ENCODE data around the gene CRACR2B.

CRACR2B gene

GRCh38 chr11:824292-824880 is 3.3 kb upstream of the CRACR2B start:
- no peaks in the 10 kb centered on the region for H3K9me3 ChIP-seq (ENCODE audit: control extremely low read depth in 1 of 5, control insufficient read depth in 4 of 5, insufficient read depth in 2 of 5, low read depth in 1 of 5, low read length in 4 of 5)
- H3K4me1 ChIP-seq (ENCODE audit: control extremely low read depth in 1 of 4, control insufficient read depth in 4 of 4, insufficient read depth in 4 of 4, low read length in 3 of 4), result peaks cover 0 to 67% (median 61%) of the 10 kb centered on the region in 4 experiments
- CTCF ChIA-PET, result no interaction called here
- WGBS (ENCODE audit: insufficient coverage), result 97% methylated on average over 54 of the region's 59 CpGs
- H3K27ac ChIP-seq (ENCODE audit: insufficient read depth in 1 of 2, low read depth in 1 of 2, low read length in 2 of 2, poor library complexity in 1 of 2, severe bottlenecking in 2 of 2), result no peak overlapping the region
- peaks cover 0 to 25% (median 12%) of the 10 kb centered on the region in 5 experiments for H3K27me3 ChIP-seq (replicated peaks in 2 of 5; ENCODE audit: control insufficient read depth in 4 of 5, insufficient read depth in 5 of 5, low read length in 4 of 5)
- no peak overlapping the region for H3K4me3 ChIP-seq (ENCODE audit: control insufficient read depth in 1 of 7, extremely low read depth in 1 of 7, insufficient read depth in 4 of 7, low read depth in 2 of 7, low read length in 6 of 7)
- peaks cover 0 to 32% (median 16%) of the 10 kb centered on the region in 4 experiments for H3K36me3 ChIP-seq (ENCODE audit: control insufficient read depth in 4 of 4, insufficient read depth in 4 of 4, low read length in 3 of 4)
- no peak for DNase-seq
- POLR2A ChIA-PET, result no interaction called here

- 100% methylated on average over 4 of the region's 11 CpGs for WGBS (ENCODE audit: insufficient coverage)
- no peak overlapping the region for H3K27ac ChIP-seq (ENCODE audit: insufficient read depth in 1 of 2, low read depth in 1 of 2, low read length in 2 of 2, poor library complexity in 1 of 2, severe bottlenecking in 2 of 2)
- no peaks in the 10 kb centered on the region for H3K9me3 ChIP-seq (ENCODE audit: control extremely low read depth in 1 of 5, control insufficient read depth in 4 of 5, insufficient read depth in 2 of 5, low read depth in 1 of 5, low read length in 4 of 5)
- H3K27me3 ChIP-seq (replicated peaks in 2 of 5; ENCODE audit: control insufficient read depth in 4 of 5, insufficient read depth in 5 of 5, low read length in 4 of 5), result peaks cover 0 to 30% (median 12%) of the 10 kb centered on the region in 5 experiments
- ChIA-PET POLR2A (no interaction called here), CTCF (interaction anchor here (1.8 kb wide), 1 partner anchor 10 kb away, joined by 4 read pairs; no protein-coding TSS in a partner anchor)
- H3K36me3 ChIP-seq (ENCODE audit: control insufficient read depth in 4 of 4, insufficient read depth in 4 of 4, low read length in 3 of 4), result peaks cover 0 to 32% (median 16%) of the 10 kb centered on the region in 4 experiments
- peaks cover 0 to 72% (median 67%) of the 10 kb centered on the region in 4 experiments for H3K4me1 ChIP-seq (ENCODE audit: control extremely low read depth in 1 of 4, control insufficient read depth in 4 of 4, insufficient read depth in 4 of 4, low read length in 3 of 4)
- no peak overlapping the region for H3K4me3 ChIP-seq (ENCODE audit: control insufficient read depth in 1 of 7, extremely low read depth in 1 of 7, insufficient read depth in 4 of 7, low read depth in 2 of 7, low read length in 6 of 7)
- no peak for DNase-seq
These were observed 2.8 kb upstream of the CRACR2B start for GRCh38 chr11:824942-825341.

- WGBS (ENCODE audit: insufficient coverage), result 90% methylated on average over 7 of the region's 12 CpGs
These were observed 2.1 kb upstream of the CRACR2B start for GRCh38 chr11:825366-826226.

GRCh38 chr11:826227-826621 is 1.5 kb upstream of the CRACR2B start:
- no peak for DNase-seq
- Histone ChIP-seq H3K4me3 (ENCODE audit: control insufficient read depth in 1 of 7, extremely low read depth in 1 of 7, insufficient read depth in 4 of 7, low read depth in 2 of 7, low read length in 6 of 7) (no peak overlapping the region), H3K4me1 (ENCODE audit: control extremely low read depth in 1 of 4, control insufficient read depth in 4 of 4, insufficient read depth in 4 of 4, low read length in 3 of 4) (peaks cover 0 to 74% (median 66%) of the 10 kb centered on the region in 4 experiments), H3K36me3 (ENCODE audit: control insufficient read depth in 4 of 4, insufficient read depth in 4 of 4, low read length in 3 of 4) (peaks cover 0 to 32% (median 16%) of the 10 kb centered on the region in 4 experiments), H3K9me3 (ENCODE audit: control extremely low read depth in 1 of 5, control insufficient read depth in 4 of 5, insufficient read depth in 2 of 5, low read depth in 1 of 5, low read length in 4 of 5) (no peaks in the 10 kb centered on the region), H3K27me3 (replicated peaks in 2 of 5; ENCODE audit: control insufficient read depth in 4 of 5, insufficient read depth in 5 of 5, low read length in 4 of 5) (peaks cover 0 to 43% (median 20%) of the 10 kb centered on the region in 5 experiments), H3K27ac (ENCODE audit: insufficient read depth in 1 of 2, low read depth in 1 of 2, low read length in 2 of 2, poor library complexity in 1 of 2, severe bottlenecking in 2 of 2) (no peak overlapping the region)
- whole genome bisulfite sequencing (ENCODE audit: insufficient coverage), result 87% methylated on average over 5 of the region's 9 CpGs
- CTCF ChIA-PET, result interaction anchor here (1.8 kb wide), 1 partner anchor 9 kb away, joined by 4 read pairs; no protein-coding TSS in a partner anchor
- POLR2A ChIA-PET, result interaction anchor here (0.9 kb wide), 1 partner anchor 17 kb away, joined by 3 read pairs; the partner anchor contains the start of gene TSPAN4

More at GRCh38 chr11:825366-826226, 2.1 kb upstream of the CRACR2B start:
- Histone ChIP-seq H3K27ac (ENCODE audit: insufficient read depth in 1 of 2, low read depth in 1 of 2, low read length in 2 of 2, poor library complexity in 1 of 2, severe bottlenecking in 2 of 2) (no peak overlapping the region), H3K9me3 (ENCODE audit: control extremely low read depth in 1 of 5, control insufficient read depth in 4 of 5, insufficient read depth in 2 of 5, low read depth in 1 of 5, low read length in 4 of 5) (no peaks in the 10 kb centered on the region), H3K4me1 (ENCODE audit: control extremely low read depth in 1 of 4, control insufficient read depth in 4 of 4, insufficient read depth in 4 of 4, low read length in 3 of 4) (peaks cover 0 to 74% (median 68%) of the 10 kb centered on the region in 4 experiments), H3K4me3 (ENCODE audit: control insufficient read depth in 1 of 7, extremely low read depth in 1 of 7, insufficient read depth in 4 of 7, low read depth in 2 of 7, low read length in 6 of 7) (no peak overlapping the region), H3K36me3 (ENCODE audit: control insufficient read depth in 4 of 4, insufficient read depth in 4 of 4, low read length in 3 of 4) (peaks cover 0 to 32% (median 16%) of the 10 kb centered on the region in 4 experiments), H3K27me3 (replicated peaks in 2 of 5; ENCODE audit: control insufficient read depth in 4 of 5, insufficient read depth in 5 of 5, low read length in 4 of 5) (peaks cover 0 to 37% (median 15%) of the 10 kb centered on the region in 5 experiments)
- no peak for DNase-seq
- CTCF ChIA-PET, result interaction anchor here (1.8 kb wide), 1 partner anchor 9 kb away, joined by 4 read pairs; no protein-coding TSS in a partner anchor
- POLR2A ChIA-PET, result interaction anchor here (0.9 kb wide), 1 partner anchor 17 kb away, joined by 3 read pairs; the partner anchor contains the start of gene TSPAN4

GRCh38 chr11:826836-827145 is 928 bp upstream of the CRACR2B start:
- Histone ChIP-seq H3K27ac (ENCODE audit: insufficient read depth in 1 of 2, low read depth in 1 of 2, low read length in 2 of 2, poor library complexity in 1 of 2, severe bottlenecking in 2 of 2) (no peak overlapping the region), H3K27me3 (replicated peaks in 2 of 5; ENCODE audit: control insufficient read depth in 4 of 5, insufficient read depth in 5 of 5, low read length in 4 of 5) (peaks cover 0 to 49% (median 22%) of the 10 kb centered on the region in 5 experiments), H3K36me3 (ENCODE audit: control insufficient read depth in 4 of 4, insufficient read depth in 4 of 4, low read length in 3 of 4) (peaks cover 0 to 31% (median 16%) of the 10 kb centered on the region in 4 experiments), H3K9me3 (ENCODE audit: control extremely low read depth in 1 of 5, control insufficient read depth in 4 of 5, insufficient read depth in 2 of 5, low read depth in 1 of 5, low read length in 4 of 5) (no peaks in the 10 kb centered on the region), H3K4me1 (ENCODE audit: control extremely low read depth in 1 of 4, control insufficient read depth in 4 of 4, insufficient read depth in 4 of 4, low read length in 3 of 4) (peaks cover 0 to 69% (median 62%) of the 10 kb centered on the region in 4 experiments), H3K4me3 (ENCODE audit: control insufficient read depth in 1 of 7, extremely low read depth in 1 of 7, insufficient read depth in 4 of 7, low read depth in 2 of 7, low read length in 6 of 7) (peak overlapping the region; percentile 13 to 71 (median 54))
- no peak for DNase-seq
- ChIA-PET CTCF (interaction anchor here (1.8 kb wide), 1 partner anchor 8 kb away, joined by 4 read pairs; no protein-coding TSS in a partner anchor), POLR2A (interaction anchor here (0.9 kb wide), 1 partner anchor 16 kb away, joined by 3 read pairs; the partner anchor contains the start of gene TSPAN4)
- WGBS (ENCODE audit: insufficient coverage), result under 1% methylated on average over 22 of the region's 22 CpGs

GRCh38 chr11:827146-827896 is 398 bp upstream of the CRACR2B start:
- ChIA-PET CTCF (interaction anchor here (1.4 kb wide), 1 partner anchor 12 kb away, joined by 4 read pairs; no protein-coding TSS in a partner anchor), POLR2A (interaction anchor here (1.6 kb wide), 1 partner anchor 8 kb away, joined by 6 read pairs; the partner anchor contains the start of gene PNPLA2)
- Histone ChIP-seq H3K27me3 (replicated peaks in 2 of 5; ENCODE audit: control insufficient read depth in 4 of 5, insufficient read depth in 5 of 5, low read length in 4 of 5) (peaks cover 0 to 54% (median 22%) of the 10 kb centered on the region in 5 experiments), H3K27ac (ENCODE audit: insufficient read depth in 1 of 2, low read depth in 1 of 2, low read length in 2 of 2, poor library complexity in 1 of 2, severe bottlenecking in 2 of 2) (no peak overlapping the region), H3K4me3 (ENCODE audit: control insufficient read depth in 1 of 7, extremely low read depth in 1 of 7, insufficient read depth in 4 of 7, low read depth in 2 of 7, low read length in 6 of 7) (peak overlapping the region in 6 of 7 experiments; percentile 40 to 71 (median 59)), H3K4me1 (ENCODE audit: control extremely low read depth in 1 of 4, control insufficient read depth in 4 of 4, insufficient read depth in 4 of 4, low read length in 3 of 4) (peaks cover 0 to 65% (median 62%) of the 10 kb centered on the region in 4 experiments), H3K9me3 (ENCODE audit: control extremely low read depth in 1 of 5, control insufficient read depth in 4 of 5, insufficient read depth in 2 of 5, low read depth in 1 of 5, low read length in 4 of 5) (no peaks in the 10 kb centered on the region), H3K36me3 (ENCODE audit: control insufficient read depth in 4 of 4, insufficient read depth in 4 of 4, low read length in 3 of 4) (peaks cover 0 to 29% (median 16%) of the 10 kb centered on the region in 4 experiments)
- 3% methylated on average over 52 of the region's 66 CpGs for WGBS (ENCODE audit: insufficient coverage)
- DNase-seq, result no peak

Data from common myeloid progenitor, CD34-positive (primary cell).